BLaER1 (cell line): ENCODE results near the gene DDX3X.
"Not testable (repeated sequence)": the region's sequence is repeated elsewhere in the genome, so short reads cannot be mapped to it uniquely, and the experiment has no call there.

Experiments
- H3K27ac ChIP-seq: shearing (Covaris generic); formaldehyde crosslinking; 2 replicates; pipeline ENCODE4 v1.8.1; 2022
- H3K27me3 ChIP-seq: shearing (Covaris generic); formaldehyde crosslinking; 2 replicates; pipeline ENCODE4 v1.8.1; 2022
- H3K36me3 ChIP-seq: shearing (Covaris generic); formaldehyde crosslinking; 2 replicates; pipeline ENCODE4 v1.8.1; 2022
- H3K4me1 ChIP-seq: shearing (Covaris generic); formaldehyde crosslinking; 2 replicates; pipeline ENCODE4 v1.8.1; 2022
- H3K4me2 ChIP-seq: shearing (Covaris generic); formaldehyde crosslinking; 2 replicates; pipeline ENCODE4 v1.8.1; 2022
- H3K4me3 ChIP-seq: shearing (Covaris generic); formaldehyde crosslinking; 2 replicates; pipeline ENCODE4 v1.8.1; 2022
- H3K9ac ChIP-seq: shearing (Covaris generic); formaldehyde crosslinking; 2 replicates; pipeline ENCODE4 v1.8.1; 2022
- H3K9me3 ChIP-seq: shearing (Covaris generic); formaldehyde crosslinking; 2 replicates; pipeline ENCODE4 v1.8.1; 2022
- H4K20me1 ChIP-seq: shearing (Covaris generic); formaldehyde crosslinking; 2 replicates; pipeline ENCODE4 v1.8.1; 2022
- Cebpa-rat ChIP-seq: shearing (Covaris generic); IDR thresholded peaks from 2 replicates; pipeline ENCODE4 v1.8.1; 2022

Gene DDX3X

GRCh38 chrX:41333744-41334362 lies at the start of gene DDX3X:
DDX3X (plus strand) TSS chrX:41334162; CDS start chrX:41334253, 91 bp downstream.
- TF ChIP-seq Cebpa-rat = no peak
- Histone ChIP-seq H3K4me3 (peak within 1 kb of the TSS; percentile 89), H3K27ac (peak within 1 kb of the TSS; percentile 97), H3K4me2 (peak within 1 kb of the TSS; percentile 97), H4K20me1 (peaks cover 74% of the 10 kb centered on the region), H3K9ac (peak within 1 kb of the TSS; percentile 99), H3K4me1 (peaks cover 71% of the 10 kb centered on the region), H3K27me3 (peaks cover 41% of the 10 kb centered on the region), H3K9me3 (no peaks in the 10 kb centered on the region), H3K36me3 (peaks cover 24% of the 10 kb centered on the region)

- not testable (repeated sequence) for H3K4me2 ChIP-seq, H3K4me3 ChIP-seq, H3K36me3 ChIP-seq, H4K20me1 ChIP-seq, H3K9ac ChIP-seq, H3K9me3 ChIP-seq, H3K27me3 ChIP-seq, H3K27ac ChIP-seq
- H3K4me1 ChIP-seq = peaks cover 14% of the 10 kb centered on the region
Observed at GRCh38 chrX:41285928-41286327, 48.0 kb upstream of the DDX3X start.

GRCh38 chrX:41288641-41289040 lies 45.3 kb upstream of the DDX3X start:
- Histone ChIP-seq H3K36me3 (no peaks in the 10 kb centered on the region), H3K27ac (no peak overlapping the region), H4K20me1 (no peaks in the 10 kb centered on the region), H3K27me3 (no peaks in the 10 kb centered on the region), H3K4me1 (peaks cover 14% of the 10 kb centered on the region), H3K4me3 (no peak overlapping the region), H3K9ac (no peak overlapping the region), H3K9me3 (peaks cover 14% of the 10 kb centered on the region; the same call in 1 of the 2 replicates), H3K4me2 (peak overlapping the region; percentile 41)
- TF ChIP-seq Cebpa-rat = no peak

- no peak overlapping the region for H3K27ac ChIP-seq
- H3K9ac ChIP-seq = no peak overlapping the region
- no peaks in the 10 kb centered on the region for H3K36me3 ChIP-seq
- H3K4me2 ChIP-seq = peak overlapping the region; percentile 41
- peaks cover 14% of the 10 kb centered on the region for H3K4me1 ChIP-seq
- no peak for TF ChIP-seq Cebpa-rat
- no peaks in the 10 kb centered on the region for H4K20me1 ChIP-seq
- H3K9me3 ChIP-seq = peaks cover 15% of the 10 kb centered on the region; the same call in 1 of the 2 replicates
- no peak overlapping the region for H3K4me3 ChIP-seq
- H3K27me3 ChIP-seq = no peaks in the 10 kb centered on the region
Observed at GRCh38 chrX:41289095-41289494, 44.9 kb upstream of the DDX3X start.

GRCh38 chrX:41291309-41291708 lies 42.7 kb upstream of the DDX3X start:
- Histone ChIP-seq H3K27ac (no peak overlapping the region), H3K4me2 (no peak overlapping the region)

GRCh38 chrX:41293269-41293668 lies 40.7 kb upstream of the DDX3X start:
- H3K4me3 ChIP-seq = no peak overlapping the region
- TF ChIP-seq Cebpa-rat = no peak

More at GRCh38 chrX:41291309-41291708, 42.7 kb upstream of the DDX3X start:
- Histone ChIP-seq H3K4me1 (peaks cover 14% of the 10 kb centered on the region), H3K4me3 (no peak overlapping the region), H3K36me3 (no peaks in the 10 kb centered on the region), H4K20me1 (no peaks in the 10 kb centered on the region), H3K9ac (no peak overlapping the region), H3K9me3 (peaks cover 15% of the 10 kb centered on the region; the same call in 1 of the 2 replicates), H3K27me3 (no peaks in the 10 kb centered on the region)
- TF ChIP-seq Cebpa-rat = no peak

GRCh38 chrX:41300758-41301437 lies 33.1 kb upstream of the DDX3X start:
- Histone ChIP-seq H3K9ac (no peak overlapping the region), H3K27ac (no peak overlapping the region), H4K20me1 (no peaks in the 10 kb centered on the region), H3K4me2 (peak overlapping the region; percentile 49), H3K36me3 (no peaks in the 10 kb centered on the region), H3K4me3 (no peak overlapping the region), H3K9me3 (no peaks in the 10 kb centered on the region), H3K27me3 (no peaks in the 10 kb centered on the region), H3K4me1 (peaks cover 27% of the 10 kb centered on the region)
- no peak for TF ChIP-seq Cebpa-rat

More at GRCh38 chrX:41293269-41293668, 40.7 kb upstream of the DDX3X start:
- peaks cover 15% of the 10 kb centered on the region; the same call in 1 of the 2 replicates for H3K9me3 ChIP-seq
- H3K9ac ChIP-seq = no peak overlapping the region
- no peak overlapping the region for H3K4me2 ChIP-seq
- peaks cover 21% of the 10 kb centered on the region for H3K4me1 ChIP-seq
- no peaks in the 10 kb centered on the region for H3K36me3 ChIP-seq
- H3K27me3 ChIP-seq = no peaks in the 10 kb centered on the region
- H4K20me1 ChIP-seq = no peaks in the 10 kb centered on the region
- H3K27ac ChIP-seq = no peak overlapping the region

GRCh38 chrX:41301438-41301824 lies 32.5 kb upstream of the DDX3X start:
- H3K4me2 ChIP-seq = peak overlapping the region; percentile 49
- no peaks in the 10 kb centered on the region for H4K20me1 ChIP-seq
- H3K36me3 ChIP-seq = no peaks in the 10 kb centered on the region
- H3K27me3 ChIP-seq = no peaks in the 10 kb centered on the region
- no peak overlapping the region for H3K4me3 ChIP-seq
- no peak overlapping the region for H3K27ac ChIP-seq
- no peaks in the 10 kb centered on the region for H3K9me3 ChIP-seq
- no peak for TF ChIP-seq Cebpa-rat
- H3K4me1 ChIP-seq = peaks cover 27% of the 10 kb centered on the region
- no peak overlapping the region for H3K9ac ChIP-seq

GRCh38 chrX:41302370-41302769 lies 31.6 kb upstream of the DDX3X start:
- H3K27me3 ChIP-seq = no peaks in the 10 kb centered on the region
- peaks cover 27% of the 10 kb centered on the region for H3K4me1 ChIP-seq
- H3K9ac ChIP-seq = no peak overlapping the region
- no peaks in the 10 kb centered on the region for H3K9me3 ChIP-seq
- no peak for TF ChIP-seq Cebpa-rat
- no peaks in the 10 kb centered on the region for H3K36me3 ChIP-seq
- no peaks in the 10 kb centered on the region for H4K20me1 ChIP-seq
- no peak overlapping the region for H3K27ac ChIP-seq
- H3K4me3 ChIP-seq = no peak overlapping the region
- no peak overlapping the region for H3K4me2 ChIP-seq

GRCh38 chrX:41303013-41303412 lies 30.9 kb upstream of the DDX3X start:
- no peak overlapping the region for H3K4me3 ChIP-seq
- no peak overlapping the region for H3K4me2 ChIP-seq
- H3K9ac ChIP-seq = no peak overlapping the region
- H4K20me1 ChIP-seq = no peaks in the 10 kb centered on the region
- TF ChIP-seq Cebpa-rat = no peak
- peaks cover 23% of the 10 kb centered on the region for H3K4me1 ChIP-seq
- no peaks in the 10 kb centered on the region for H3K27me3 ChIP-seq
- H3K27ac ChIP-seq = no peak overlapping the region
- no peaks in the 10 kb centered on the region for H3K36me3 ChIP-seq
- no peaks in the 10 kb centered on the region for H3K9me3 ChIP-seq
